RWPE2 (cell line): ENCODE results near the gene ASB13.

Experiments used
- ATAC-seq: fragments of 200-7000 bp; cut with Tn5 transposase; 3 replicates; pipeline ENCODE4 v1.9.1; 2021; ENCODE audit warnings: low read depth
- DNase-seq: peaks from one replicate; pipeline ENCODE4 v3.0.0-alpha.2; 2020; ENCODE audit warnings: low spot score
- H3K27ac ChIP-seq: fragments of 450-650 bp; 2 replicates; pipeline ENCODE4 v1.5.1; 2017; ENCODE audit warnings: mild to moderate bottlenecking; ENCODE audit not compliant: poor library complexity, severe bottlenecking
- H3K27me3 ChIP-seq: fragments of 250-450 bp; sonication (Bioruptor Pico); 2 replicates; pipeline ENCODE4 v1.5.1; 2021; ENCODE audit warnings: mild to moderate bottlenecking, moderate library complexity; ENCODE audit not compliant: insufficient read depth, poor library complexity, severe bottlenecking
- H3K36me3 ChIP-seq: fragments of 250-450 bp; sonication (Bioruptor Pico); 2 replicates; pipeline ENCODE4 v1.5.1; 2020; ENCODE audit warnings: low read depth, mild to moderate bottlenecking, moderate library complexity
- H3K4me1 ChIP-seq: fragments of 250-450 bp; sonication (Bioruptor Pico); 2 replicates; pipeline ENCODE4 v1.5.1; 2021; ENCODE audit warnings: mild to moderate bottlenecking, moderate library complexity; ENCODE audit not compliant: insufficient read depth, poor library complexity, severe bottlenecking
- H3K4me3 ChIP-seq: fragments of 250-450 bp; sonication (Bioruptor Pico); 2 replicates; pipeline ENCODE4 v1.5.1; 2021; ENCODE audit warnings: mild to moderate bottlenecking, moderate library complexity; ENCODE audit not compliant: severe bottlenecking
- H3K9me3 ChIP-seq: fragments of 250-450 bp; sonication (Bioruptor Pico); 2 replicates; pipeline ENCODE4 v1.5.1; 2021; ENCODE audit warnings: mild to moderate bottlenecking, moderate library complexity; ENCODE audit not compliant: severe bottlenecking
- CTCF ChIP-seq: fragments of 450-650 bp; IDR thresholded peaks from one replicate; pipeline ENCODE4 v1.5.1; 2017; ENCODE audit warnings: mild to moderate bottlenecking, moderate library complexity; ENCODE audit not compliant: poor library complexity, severe bottlenecking

Gene ASB13

DNA sequence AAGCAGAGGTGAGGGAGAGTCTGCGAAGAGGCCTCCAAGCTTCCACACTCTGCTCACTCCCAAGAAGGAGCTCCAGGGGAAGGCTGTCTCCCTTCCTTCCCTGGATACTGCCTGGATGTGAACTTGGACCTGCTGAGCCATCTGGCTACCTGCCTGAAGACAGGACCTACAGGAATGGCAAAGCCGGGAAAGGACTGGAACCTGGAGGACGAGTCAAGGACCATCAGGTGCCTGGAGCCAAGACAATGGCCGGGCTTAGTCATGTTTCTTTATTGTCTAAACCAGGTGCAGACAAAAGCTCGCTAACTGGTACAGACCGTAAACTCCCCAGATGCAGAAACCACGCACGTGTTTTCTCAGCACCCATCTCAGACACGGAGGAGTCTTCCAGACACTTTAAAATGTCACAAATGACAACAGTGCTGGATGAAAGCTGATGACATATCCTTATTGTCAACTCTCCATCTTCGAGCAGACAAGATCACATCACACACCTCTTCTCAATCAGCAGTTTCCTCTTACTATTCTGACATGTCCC lies 12.1 kb downstream of the ASB13 start:
- no peak overlapping the region for H3K27ac ChIP-seq

GRCh38 chr10:5652746-5653145 lies 13.6 kb downstream of the ASB13 start:
- Histone ChIP-seq H3K27me3 (no peaks in the 10 kb centered on the region), H3K9me3 (no peaks in the 10 kb centered on the region), H3K36me3 (0 out of 2 replicates have a peak, but pooled peaks cover 3% of the 10 kb centered on the region), H3K4me3 (no peak overlapping the region), H3K27ac (no peak overlapping the region), H3K4me1 (no peaks in the 10 kb centered on the region)
- ATAC-seq = no peak
- DNase-seq = no peak
- no peak for TF ChIP-seq CTCF

More for the DNA sequence above, 12.1 kb downstream of the ASB13 start:
- DNase-seq (no peak), ATAC-seq (no peak)
- Histone ChIP-seq H3K4me3 (no peak overlapping the region), H3K36me3 (no peaks in the 10 kb centered on the region), H3K4me1 (no peaks in the 10 kb centered on the region), H3K27me3 (no peaks in the 10 kb centered on the region), H3K9me3 (no peaks in the 10 kb centered on the region)
- TF ChIP-seq CTCF = no peak

DNA sequence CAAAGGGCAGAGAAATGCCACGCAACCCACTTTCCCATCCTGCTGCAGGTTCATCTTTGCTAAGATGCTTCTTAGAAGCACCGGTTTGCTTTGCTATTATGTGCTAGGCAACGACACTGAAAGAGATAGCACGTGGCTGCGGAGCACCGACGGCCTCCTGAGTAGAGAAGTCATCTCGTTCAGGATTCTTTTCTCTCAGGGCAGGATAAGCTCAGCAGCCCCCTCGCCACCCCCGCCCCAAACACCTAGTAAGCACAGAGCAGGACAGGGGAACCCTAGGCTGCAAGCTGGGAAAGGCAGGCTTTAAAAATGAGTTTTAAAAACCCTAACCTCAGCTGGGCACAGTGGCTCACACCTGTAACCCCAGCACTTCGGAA lies 15.0 kb downstream of the ASB13 start:
- H3K27ac ChIP-seq = no peak overlapping the region
- H3K4me3 ChIP-seq = no peak overlapping the region
- no peaks in the 10 kb centered on the region for H3K27me3 ChIP-seq
- TF ChIP-seq CTCF = no peak
- H3K4me1 ChIP-seq = no peaks in the 10 kb centered on the region
- H3K36me3 ChIP-seq = peaks cover 11% of the 10 kb centered on the region; the same call in 1 of the 2 replicates
- DNase-seq (no peak), ATAC-seq (no peak)
- no peaks in the 10 kb centered on the region for H3K9me3 ChIP-seq

DNA sequence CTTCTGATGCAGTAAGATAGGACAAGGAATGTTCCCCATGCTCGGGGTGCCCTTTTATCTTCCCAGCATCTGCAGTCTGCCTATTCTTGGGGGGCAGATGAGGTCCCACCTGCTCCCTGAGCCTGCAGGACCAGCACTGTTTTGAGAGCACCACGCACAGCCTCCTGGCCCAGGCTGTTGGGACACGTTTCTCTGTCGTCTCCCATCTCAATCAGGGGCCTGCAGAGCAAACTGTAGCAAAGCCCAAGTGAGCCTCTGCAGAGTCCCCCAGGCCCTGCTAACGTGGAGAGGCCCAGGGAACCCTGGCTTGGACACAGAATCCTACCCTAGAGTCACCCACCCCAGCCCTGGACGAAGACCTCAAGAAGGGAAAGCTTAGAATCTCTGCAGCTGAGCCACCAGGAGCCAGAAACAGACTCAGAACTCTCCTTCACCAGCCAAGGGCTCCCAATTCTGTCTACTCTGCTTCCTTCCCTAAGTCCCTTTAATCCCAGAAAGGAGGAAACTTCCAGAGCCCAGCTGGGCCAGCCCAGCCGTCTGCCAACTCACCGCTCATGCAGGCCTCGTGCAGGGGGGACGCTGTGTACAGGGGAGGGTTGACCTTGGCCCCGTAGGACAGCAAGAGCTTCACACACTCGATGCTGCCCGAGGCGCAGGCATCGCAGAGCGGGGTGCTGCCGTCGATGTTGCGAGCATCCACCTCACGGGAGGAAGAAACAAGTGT lies 15.6 kb downstream of the ASB13 start:
- H3K27me3 ChIP-seq = no peaks in the 10 kb centered on the region
- H3K27ac ChIP-seq = no peak overlapping the region
- no peaks in the 10 kb centered on the region for H3K9me3 ChIP-seq
- TF ChIP-seq CTCF = no peak
- H3K36me3 ChIP-seq = peaks cover 11% of the 10 kb centered on the region; the same call in 1 of the 2 replicates
- no peak for ATAC-seq
- no peaks in the 10 kb centered on the region for H3K4me1 ChIP-seq
- DNase-seq = no peak
- H3K4me3 ChIP-seq = no peak overlapping the region

GRCh38 chr10:5649746-5650145 lies 16.6 kb downstream of the ASB13 start:
- Histone ChIP-seq H3K27ac (no peak overlapping the region), H3K4me1 (no peaks in the 10 kb centered on the region), H3K4me3 (no peak overlapping the region), H3K27me3 (no peaks in the 10 kb centered on the region), H3K36me3 (peaks cover 11% of the 10 kb centered on the region; the same call in 1 of the 2 replicates), H3K9me3 (no peaks in the 10 kb centered on the region)
- DNase-seq (no peak), ATAC-seq (no peak)
- no peak for TF ChIP-seq CTCF
